GM12874 (cell line): ENCODE results near the gene CNKSR3.

ENCODE experiments used
- CTCF ChIP-seq: IDR thresholded peaks from 2 replicates; pipeline ENCODE4 v1.5.1; 2011; ENCODE audit warnings: low read depth, mild to moderate bottlenecking, control low read depth, low read length, moderate library complexity; ENCODE audit not compliant: insufficient read depth

CNKSR3 gene

GRCh38 chr6:154474648-154475428 lies 35.6 kb downstream of the CNKSR3 start:
- TF ChIP-seq CTCF: no peak

- TF ChIP-seq CTCF: no peak
Measured at GRCh38 chr6:154473324-154473723, 37.2 kb downstream of the CNKSR3 start.

GRCh38 chr6:154471609-154472362 lies 38.7 kb downstream of the CNKSR3 start:
- no peak for TF ChIP-seq CTCF

GRCh38 chr6:154469306-154469935 lies 41.1 kb downstream of the CNKSR3 start:
- no peak for TF ChIP-seq CTCF

GRCh38 chr6:154468760-154469159 lies 41.7 kb downstream of the CNKSR3 start:
- TF ChIP-seq CTCF: no peak

GRCh38 chr6:154466971-154467679 lies 43.4 kb downstream of the CNKSR3 start:
- TF ChIP-seq CTCF: no peak

GRCh38 chr6:154466139-154466538 lies 44.3 kb downstream of the CNKSR3 start:
- no peak for TF ChIP-seq CTCF
